Brain pericyte (primary cell): ENCODE results near the gene UTP11.

ENCODE experiments used
- DNase-seq: peaks from one replicate; pipeline ENCODE4 v3.0.0-alpha.2; 2012; ENCODE audit warnings: low read depth, low spot score

Gene UTP11

DNA sequence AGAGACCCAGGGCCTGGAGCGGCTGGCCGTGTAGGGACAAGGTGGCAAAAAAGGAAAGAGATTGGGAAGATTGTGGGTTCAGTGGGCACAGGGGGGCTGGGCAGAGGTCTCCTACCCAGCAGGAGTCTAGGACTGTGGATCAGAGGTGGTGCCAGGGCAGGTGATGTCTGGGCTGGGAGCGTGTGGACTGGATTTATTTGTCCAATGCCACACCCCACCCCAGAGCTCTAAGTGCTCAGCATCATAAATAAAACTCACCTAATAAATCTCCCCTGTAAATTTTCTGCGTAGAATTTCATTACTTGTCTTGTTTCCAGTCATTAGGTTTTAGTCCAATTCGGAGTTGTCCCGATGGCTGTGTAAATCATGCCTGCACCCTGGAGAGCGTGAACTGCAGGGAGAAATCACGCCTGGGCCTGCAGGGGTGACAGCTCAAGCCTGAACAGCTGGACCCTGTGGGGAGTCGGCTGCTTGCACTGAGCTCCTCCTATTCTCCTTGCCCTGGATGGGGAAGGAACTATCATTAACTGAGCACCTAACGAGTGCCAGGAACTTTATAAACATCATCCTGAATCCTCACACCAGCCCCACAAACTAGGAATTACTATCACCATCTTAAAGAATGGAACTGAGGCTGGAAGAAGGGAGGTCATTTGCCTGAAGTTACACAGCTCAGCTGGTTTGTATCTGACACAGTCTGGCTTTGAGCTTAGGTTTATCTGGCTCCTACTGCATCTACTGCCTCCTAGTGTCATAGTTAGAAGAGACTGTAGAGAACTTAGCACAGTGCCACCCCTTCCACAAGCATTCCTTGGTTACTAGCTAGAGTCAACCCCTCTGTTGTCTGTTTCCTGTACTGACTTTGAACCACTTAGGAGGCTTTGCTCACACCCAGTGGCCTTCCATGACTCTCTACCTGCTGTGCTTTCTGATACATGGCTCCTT lies 59.0 kb downstream of the UTP11 start:
- no peak for DNase-seq

DNA sequence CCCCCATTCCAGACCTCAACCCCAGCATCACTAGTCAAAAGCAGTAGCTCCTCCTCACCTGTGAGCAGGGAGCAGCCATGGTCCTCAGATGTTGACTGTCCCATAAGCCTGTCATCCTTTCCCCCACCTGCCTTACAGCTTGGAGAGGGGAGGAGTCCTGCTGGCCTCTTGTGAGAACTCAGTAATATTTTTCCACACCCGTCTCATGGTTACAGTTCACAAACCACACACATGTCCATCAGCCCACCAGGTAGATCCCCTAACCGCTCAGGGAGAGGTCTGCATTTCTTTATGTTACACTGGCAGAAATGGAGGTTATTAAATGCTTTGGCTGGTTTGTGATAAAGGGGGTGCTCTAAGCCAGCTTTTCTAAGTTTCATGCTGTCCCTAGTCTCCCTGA lies 60.3 kb downstream of the UTP11 start:
- DNase-seq = no peak

DNA sequence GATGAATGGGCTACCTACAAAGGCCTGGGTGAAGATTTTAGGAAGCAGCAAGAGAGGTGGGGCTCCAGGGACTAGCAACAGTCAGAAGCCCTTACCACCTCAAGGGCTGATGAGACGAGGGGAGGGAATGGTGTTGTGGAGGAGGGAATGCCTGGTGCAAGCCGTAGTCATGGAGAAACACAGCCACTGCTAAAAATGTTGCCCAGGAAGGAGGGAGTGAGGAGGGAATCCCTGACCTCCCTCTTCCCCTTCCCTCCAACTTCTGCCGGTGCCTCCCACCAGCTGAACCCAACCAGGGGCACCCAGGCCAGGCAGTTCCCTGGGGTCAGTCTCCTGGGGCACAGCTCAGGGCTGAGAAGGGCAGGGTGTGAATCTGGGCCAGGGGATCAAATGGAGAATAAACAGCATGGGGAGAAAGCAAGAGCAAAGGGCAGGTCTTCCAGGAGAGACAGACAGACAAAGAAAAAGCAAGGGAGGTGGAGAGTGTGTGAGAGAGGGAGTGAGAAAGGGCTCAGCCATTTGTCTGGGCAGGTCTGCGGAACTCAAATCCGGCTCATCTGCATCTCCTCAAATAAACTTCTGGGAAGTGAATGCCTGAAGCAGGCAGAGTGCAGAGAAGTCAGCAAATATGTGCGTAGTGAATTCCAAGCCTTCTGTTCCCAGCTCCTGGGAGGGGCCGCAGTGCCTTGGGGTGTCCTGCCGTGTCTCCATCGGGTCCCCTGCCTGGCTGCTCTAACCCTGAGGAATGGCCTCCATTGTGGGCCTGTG lies 61.2 kb downstream of the UTP11 start:
- DNase-seq = no peak

DNA sequence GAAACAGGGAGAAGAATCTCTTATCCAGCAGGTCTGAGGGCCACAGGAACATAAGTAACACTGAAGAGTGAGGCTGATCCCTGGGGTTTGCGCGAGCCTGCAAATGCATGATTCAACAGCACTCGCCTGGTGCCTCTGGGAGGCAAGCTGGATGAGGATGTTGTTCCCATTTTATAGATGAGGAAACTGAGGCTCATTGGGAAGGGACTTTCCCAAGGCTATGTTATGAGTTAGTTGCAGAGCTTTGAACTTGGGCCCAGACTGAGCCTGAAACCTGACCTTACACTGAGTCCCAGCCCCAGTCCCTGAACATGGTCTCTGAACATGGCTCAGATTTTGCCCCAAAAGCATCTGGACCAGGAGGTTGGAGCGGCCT lies 61.8 kb downstream of the UTP11 start:
- DNase-seq = no peak
